GM12865 (cell line): ENCODE measurements around the gene TRPV3.

Experiments used
- DNase-seq: peaks from one replicate; pipeline ENCODE4 v3.0.0; 2010; ENCODE audit warnings: low read depth
- H3K4me3 ChIP-seq: 2 replicates; pipeline ENCODE4 v1.5.1; 2011; ENCODE audit warnings: mild to moderate bottlenecking, low read depth, low read length, control low read depth
- TF ChIP-seq, protein P1 (sequence below): IDR thresholded peaks from 2 replicates; pipeline ENCODE4 v1.5.1; 2011; ENCODE audit warnings: low read length, control low read depth, low read depth, inconsistent platforms; ENCODE audit not compliant: insufficient read depth; ENCODE audit errors: missing control alignments

The TRPV3 gene

DNA sequence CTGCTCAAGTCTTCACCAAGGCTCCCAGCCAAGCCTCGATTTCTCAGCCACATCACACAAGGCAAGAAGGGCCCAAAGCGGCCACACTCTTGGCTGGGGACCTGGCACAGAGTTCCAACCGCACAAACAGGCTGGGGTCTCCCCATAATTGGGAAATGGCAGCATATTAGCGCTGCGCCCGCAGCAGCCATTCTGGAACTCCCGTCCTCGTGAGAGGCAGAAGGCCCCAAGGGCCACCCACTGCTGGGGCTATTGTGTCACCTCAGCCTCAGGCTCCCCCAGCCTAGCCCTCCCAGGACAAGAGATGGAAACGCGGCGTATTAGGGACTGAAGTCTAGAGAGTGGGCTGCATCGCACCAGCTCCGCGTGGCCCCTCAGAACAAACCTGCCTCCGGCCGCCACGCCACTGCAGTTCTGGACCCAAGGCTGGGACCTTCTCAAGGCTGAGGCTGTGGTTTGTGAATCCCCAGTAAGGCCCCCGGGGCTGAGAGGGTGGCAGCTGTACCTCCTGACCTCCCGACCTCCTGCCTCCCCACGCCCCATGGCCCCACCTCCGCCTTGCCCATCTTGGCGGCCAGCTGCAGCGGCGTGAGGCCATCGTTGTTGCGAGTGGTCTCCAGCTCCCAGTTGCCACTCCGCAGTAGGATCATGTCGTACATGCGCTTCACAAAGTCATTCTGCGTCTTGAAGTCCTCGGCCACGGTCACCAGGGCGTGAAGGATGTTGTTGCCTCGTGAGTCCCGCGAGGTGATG, 25.3 kb downstream of the TRPV3 start:
- TF ChIP-seq, protein P1, sequence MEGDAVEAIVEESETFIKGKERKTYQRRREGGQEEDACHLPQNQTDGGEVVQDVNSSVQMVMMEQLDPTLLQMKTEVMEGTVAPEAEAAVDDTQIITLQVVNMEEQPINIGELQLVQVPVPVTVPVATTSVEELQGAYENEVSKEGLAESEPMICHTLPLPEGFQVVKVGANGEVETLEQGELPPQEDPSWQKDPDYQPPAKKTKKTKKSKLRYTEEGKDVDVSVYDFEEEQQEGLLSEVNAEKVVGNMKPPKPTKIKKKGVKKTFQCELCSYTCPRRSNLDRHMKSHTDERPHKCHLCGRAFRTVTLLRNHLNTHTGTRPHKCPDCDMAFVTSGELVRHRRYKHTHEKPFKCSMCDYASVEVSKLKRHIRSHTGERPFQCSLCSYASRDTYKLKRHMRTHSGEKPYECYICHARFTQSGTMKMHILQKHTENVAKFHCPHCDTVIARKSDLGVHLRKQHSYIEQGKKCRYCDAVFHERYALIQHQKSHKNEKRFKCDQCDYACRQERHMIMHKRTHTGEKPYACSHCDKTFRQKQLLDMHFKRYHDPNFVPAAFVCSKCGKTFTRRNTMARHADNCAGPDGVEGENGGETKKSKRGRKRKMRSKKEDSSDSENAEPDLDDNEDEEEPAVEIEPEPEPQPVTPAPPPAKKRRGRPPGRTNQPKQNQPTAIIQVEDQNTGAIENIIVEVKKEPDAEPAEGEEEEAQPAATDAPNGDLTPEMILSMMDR: no peak
- no peak for DNase-seq
- no peak overlapping the region for H3K4me3 ChIP-seq

DNA sequence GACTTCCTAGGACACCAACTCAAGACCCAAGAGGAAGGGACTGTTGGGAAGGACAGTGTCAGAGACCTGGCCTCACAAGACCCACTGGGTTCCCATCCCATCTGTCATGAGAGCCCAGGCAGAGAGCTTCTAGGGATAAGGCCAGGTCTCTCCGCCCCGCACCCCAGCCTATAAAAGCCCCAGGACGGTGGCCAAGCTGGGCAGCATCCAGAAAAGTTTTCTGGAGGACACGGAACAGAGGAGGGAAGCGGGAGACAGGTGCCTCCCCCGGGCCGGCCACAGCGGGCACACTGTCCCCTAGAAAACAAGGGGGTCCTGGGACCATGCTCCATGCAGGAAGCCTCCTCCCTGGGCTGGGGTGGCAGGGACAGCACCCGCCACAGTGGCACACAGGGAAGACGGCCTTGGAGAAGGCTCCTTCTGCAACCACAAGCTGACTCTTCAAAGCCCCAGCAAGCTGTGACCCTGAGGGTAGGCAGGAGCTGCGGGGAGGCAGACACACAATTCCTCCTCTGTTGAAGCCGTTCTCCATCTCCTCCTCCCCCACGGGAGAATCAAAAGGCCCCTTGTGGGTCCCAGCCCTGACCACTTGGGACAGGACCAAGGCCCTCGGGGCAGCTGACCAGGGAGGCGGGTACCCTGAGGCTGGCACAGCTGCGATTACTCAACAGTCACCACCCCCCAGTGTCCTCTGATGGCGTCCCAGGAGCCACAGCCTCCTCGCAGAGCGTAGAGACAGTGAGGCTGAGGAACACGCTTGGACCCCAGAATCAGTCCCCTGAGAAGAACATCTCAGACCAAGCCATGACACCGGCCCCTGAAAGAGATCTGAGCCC, 26.1 kb downstream of the TRPV3 start:
- no peak for DNase-seq
- TF ChIP-seq, protein P1: no peak
- no peak overlapping the region for H3K4me3 ChIP-seq

DNA sequence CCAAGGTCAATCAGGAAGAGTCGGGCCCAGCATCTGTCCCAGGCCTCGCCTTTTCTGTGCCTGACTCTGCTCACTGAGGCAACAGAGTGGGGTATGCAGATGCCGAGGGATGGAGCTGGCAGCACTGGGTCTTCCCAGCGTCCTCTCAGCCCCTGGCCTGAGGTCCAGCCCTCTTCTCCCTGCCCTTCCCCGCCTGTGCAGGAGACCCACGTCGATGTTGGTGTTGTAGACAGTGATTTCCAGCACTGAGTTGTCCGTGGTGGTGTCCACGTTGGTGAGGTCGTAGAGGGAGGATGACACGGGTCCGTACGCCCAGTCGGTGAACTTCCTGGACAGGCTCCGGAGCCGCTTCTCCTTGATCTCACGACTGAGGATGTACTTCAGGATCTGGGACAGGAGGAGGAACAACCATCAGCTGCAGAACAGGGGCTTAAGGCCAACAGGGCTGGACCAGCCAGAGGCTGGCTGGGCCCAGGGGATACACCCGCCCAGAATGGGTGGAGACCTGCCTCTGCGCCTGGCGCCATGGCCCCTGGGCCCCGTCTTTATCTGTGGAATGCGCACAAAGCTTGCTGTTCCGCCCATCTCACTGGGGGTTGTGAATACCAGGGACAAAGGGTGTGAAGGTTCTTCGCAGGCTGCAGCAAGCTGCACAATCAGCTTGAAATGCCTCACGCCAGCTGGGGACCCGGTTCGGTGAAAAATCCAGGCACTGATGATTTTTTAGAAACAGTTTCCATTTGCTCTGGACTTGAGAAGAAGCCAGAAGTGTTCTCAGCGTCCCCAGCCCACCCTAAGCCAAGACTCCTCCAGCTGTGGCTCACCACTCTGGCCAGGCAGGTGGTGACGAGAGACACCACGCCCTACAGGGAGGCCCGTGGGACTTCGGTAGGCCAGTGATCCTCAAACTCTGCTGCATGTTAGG, 27.5 kb downstream of the TRPV3 start:
- no peak for DNase-seq

DNA sequence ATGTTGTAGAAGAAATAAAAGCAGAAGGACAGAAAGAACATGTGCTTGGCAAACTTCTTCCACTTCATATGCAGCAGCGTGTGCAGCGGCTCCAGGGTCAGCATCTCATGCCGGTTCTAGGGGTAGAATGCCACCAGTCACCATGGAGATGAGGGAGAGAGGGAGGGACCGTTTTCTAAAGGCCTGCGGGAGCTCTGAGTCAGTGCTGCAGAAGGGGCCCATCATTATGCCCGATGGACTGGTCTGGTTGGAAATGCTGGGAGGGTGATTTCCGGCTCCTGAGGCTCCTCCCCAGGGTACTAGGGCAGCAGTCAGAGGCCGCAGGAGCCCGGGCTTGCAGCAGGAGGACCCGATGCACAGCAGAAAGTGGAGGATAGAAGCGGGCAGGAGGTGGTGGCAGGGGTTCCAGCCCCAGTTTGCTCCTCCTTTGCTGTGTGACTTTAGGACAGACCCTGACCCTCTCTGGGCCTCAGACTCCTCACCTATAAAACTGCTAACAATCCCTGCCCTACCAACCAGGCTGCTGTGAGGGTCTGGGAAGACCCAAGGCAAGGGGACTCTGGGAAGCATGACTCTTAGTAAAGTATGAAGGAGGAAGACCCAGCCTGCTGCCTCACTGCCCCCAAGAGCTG, 28.6 kb downstream of the TRPV3 start:
- no peak for DNase-seq
- TF ChIP-seq, protein P1: no peak
- H3K4me3 ChIP-seq: no peak overlapping the region

More for the DNA sequence above, 27.5 kb downstream of the TRPV3 start:
- H3K4me3 ChIP-seq: no peak overlapping the region
- TF ChIP-seq, protein P1: no peak

DNA sequence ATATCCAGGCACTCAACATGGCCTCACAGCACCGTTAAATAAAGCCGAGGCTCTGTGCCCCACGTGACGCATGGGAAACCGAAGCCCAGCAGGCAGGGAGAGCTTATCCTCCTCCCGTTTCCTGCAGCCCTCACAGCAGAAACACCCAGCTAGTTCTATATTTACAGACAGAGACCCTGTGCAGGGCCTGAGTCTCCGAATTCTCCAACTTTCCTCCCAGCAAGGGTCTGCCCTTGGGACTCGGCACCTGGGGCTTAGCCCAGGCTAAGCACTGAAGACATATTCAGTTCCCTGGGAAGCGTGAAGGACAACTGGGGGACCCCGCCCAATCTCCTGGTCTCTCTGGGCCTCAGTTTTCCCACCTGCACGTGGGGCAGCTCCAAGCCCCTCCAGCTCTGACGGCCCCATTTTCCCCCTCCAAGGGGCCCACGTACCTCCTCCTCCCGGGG, 29.2 kb downstream of the TRPV3 start:
- no peak for DNase-seq
- TF ChIP-seq, protein P1: no peak
- no peak overlapping the region for H3K4me3 ChIP-seq

DNA sequence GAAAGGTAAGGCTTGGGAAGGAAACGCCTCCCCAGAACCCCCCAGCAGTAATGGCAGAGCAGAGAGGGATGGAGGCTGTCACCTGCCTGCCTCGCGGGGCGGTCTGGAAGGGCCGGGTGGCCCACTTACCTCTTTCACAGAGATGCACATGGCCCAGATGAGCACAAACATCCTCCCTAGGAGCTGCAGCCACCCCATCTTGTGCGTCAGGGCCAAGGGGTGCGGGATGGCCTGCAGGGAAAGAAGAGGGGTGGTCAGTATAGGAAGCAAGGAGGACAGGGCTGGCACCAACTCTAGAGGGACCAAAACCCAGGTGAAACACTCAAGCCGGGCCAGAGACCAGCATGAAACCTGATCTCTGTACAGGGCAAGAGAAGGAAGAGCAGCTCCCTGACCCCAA, 29.7 kb downstream of the TRPV3 start:
- TF ChIP-seq, protein P1: no peak
- DNase-seq: no peak
- no peak overlapping the region for H3K4me3 ChIP-seq
